Measurements from ENCODE around the gene RHOG. TPM values are rescaled to one million over a fixed set of nuclear protein-coding genes. Genes with fewer than 3 reads are reported as not detected.
"Not testable (repeated sequence)": the region's sequence is repeated elsewhere in the genome, so short reads cannot be mapped to it uniquely, and the experiment has no call there.

The RHOG gene
- total RNA-seq, 1 experiment from 2014 or later = 35.7 TPM

GRCh38 chr11:3796346-3796745 lies 44.4 kb downstream of the RHOG start:
- POLR2A ChIA-PET = interaction anchor here (0.6 to 5.4 kb wide), 11 partner anchors 8 to 298 kb away, joined by 3 to 61 read pairs (median 3); partner anchors contain the start of genes PGAP2, RHOG and STIM1
- TSS peak; percentile 47 for BruUV-seq (replicated peaks)
- CTCF ChIA-PET = interaction anchor here (0.7 to 1.4 kb wide), 4 partner anchors 12 to 249 kb away, joined by 3 to 7 read pairs (median 4); partner anchors contain the start of gene PGAP2
- peak overlapping the region; percentile 86 for H3K4me3 Mint-ChIP-seq (ENCODE audit: unreplicated experiment)
- peaks cover 49% of the 10 kb centered on the region for H3K36me3 Mint-ChIP-seq (ENCODE audit: insufficient read depth, unreplicated experiment)
- H3K9me3 Mint-ChIP-seq (ENCODE audit: unreplicated experiment) = no peaks in the 10 kb centered on the region
- H3K4me1 Mint-ChIP-seq (ENCODE audit: insufficient read depth, unreplicated experiment) = peaks cover 9% of the 10 kb centered on the region
- intact Hi-C loops (cut with micrococcal nuclease) = no loop called here
- no peaks in the 10 kb centered on the region for H3K27me3 Mint-ChIP-seq (ENCODE audit: insufficient read depth, unreplicated experiment)
- DNase-seq (ENCODE audit: unreplicated experiment) = no peak
- H3K27ac Mint-ChIP-seq (ENCODE audit: low read depth, unreplicated experiment) = peak overlapping the region; percentile 93
- no peak for TF ChIP-seq CTCF (IDR thresholded peaks at IDR 0.05; ENCODE audit: unreplicated experiment)

- H3K9me3 Mint-ChIP-seq (ENCODE audit: unreplicated experiment) = no peaks in the 10 kb centered on the region
- peak overlapping the region; percentile 93 for H3K27ac Mint-ChIP-seq (ENCODE audit: low read depth, unreplicated experiment)
- DNase-seq (ENCODE audit: unreplicated experiment) = no peak
- H3K4me1 Mint-ChIP-seq (ENCODE audit: insufficient read depth, unreplicated experiment) = peaks cover 9% of the 10 kb centered on the region
- peak overlapping the region; percentile 86 for H3K4me3 Mint-ChIP-seq (ENCODE audit: unreplicated experiment)
- ChIA-PET POLR2A (interaction anchor here (0.6 to 5.4 kb wide), 10 partner anchors 8 to 85 kb away, joined by 3 to 61 read pairs (median 4); partner anchors contain the start of genes PGAP2, RHOG and STIM1), CTCF (interaction anchor here (1.3 to 1.4 kb wide), 3 partner anchors 13 to 54 kb away, joined by 4 to 7 read pairs (median 4); partner anchors contain the start of gene PGAP2)
- intact Hi-C loops (cut with micrococcal nuclease) = no loop called here
- no TSS peak for BruUV-seq (replicated peaks)
- no peak for TF ChIP-seq CTCF (IDR thresholded peaks at IDR 0.05; ENCODE audit: unreplicated experiment)
- no peaks in the 10 kb centered on the region for H3K27me3 Mint-ChIP-seq (ENCODE audit: insufficient read depth, unreplicated experiment)
- peaks cover 52% of the 10 kb centered on the region for H3K36me3 Mint-ChIP-seq (ENCODE audit: insufficient read depth, unreplicated experiment)
Observed at GRCh38 chr11:3796002-3796311, 44.8 kb downstream of the RHOG start.

GRCh38 chr11:3795131-3796001 lies 45.4 kb downstream of the RHOG start:
- no TSS peak for BruUV-seq (replicated peaks)
- no peak for TF ChIP-seq CTCF (IDR thresholded peaks at IDR 0.05; ENCODE audit: unreplicated experiment)
- POLR2A ChIA-PET = interaction anchor here (0.7 to 5.4 kb wide), 7 partner anchors 12 to 84 kb away, joined by 3 to 61 read pairs (median 6); partner anchors contain the start of genes PGAP2 and RHOG

GRCh38 chr11:3794387-3794786 lies 46.4 kb downstream of the RHOG start:
- BruUV-seq (replicated peaks); H3K4me3 Mint-ChIP-seq (ENCODE audit: unreplicated experiment); H3K4me1 Mint-ChIP-seq (ENCODE audit: insufficient read depth, unreplicated experiment); intact Hi-C loops (cut with micrococcal nuclease); H3K27ac Mint-ChIP-seq (ENCODE audit: low read depth, unreplicated experiment); DNase-seq (ENCODE audit: unreplicated experiment); H3K9me3 Mint-ChIP-seq (ENCODE audit: unreplicated experiment); H3K27me3 Mint-ChIP-seq (ENCODE audit: insufficient read depth, unreplicated experiment): not testable (repeated sequence)
- ChIA-PET CTCF (interaction anchor here (1.4 kb wide), 1 partner anchor 18 kb away, joined by 4 read pairs; no protein-coding TSS in a partner anchor), POLR2A (interaction anchor here (0.6 to 5.4 kb wide), 3 partner anchors 11 to 35 kb away, joined by 3 to 61 read pairs (median 51); partner anchors contain the start of gene PGAP2)
- peaks cover 60% of the 10 kb centered on the region for H3K36me3 Mint-ChIP-seq (ENCODE audit: insufficient read depth, unreplicated experiment)

More at GRCh38 chr11:3795131-3796001, 45.4 kb downstream of the RHOG start:
- Mint-ChIP-seq H3K36me3 (ENCODE audit: insufficient read depth, unreplicated experiment) (peaks cover 58% of the 10 kb centered on the region), H3K27me3 (ENCODE audit: insufficient read depth, unreplicated experiment) (no peaks in the 10 kb centered on the region), H3K9me3 (ENCODE audit: unreplicated experiment) (no peaks in the 10 kb centered on the region), H3K4me3 (ENCODE audit: unreplicated experiment) (peak overlapping the region; percentile 86), H3K27ac (ENCODE audit: low read depth, unreplicated experiment) (peak overlapping the region; percentile 93), H3K4me1 (ENCODE audit: insufficient read depth, unreplicated experiment) (peaks cover 9% of the 10 kb centered on the region)
- DNase-seq (ENCODE audit: unreplicated experiment) = no peak
- CTCF ChIA-PET = interaction anchor here (1.3 to 1.4 kb wide), 4 partner anchors 12 to 54 kb away, joined by 4 to 7 read pairs (median 4); partner anchors contain the start of gene PGAP2
- intact Hi-C loops (cut with micrococcal nuclease) = no loop called here

Data from MCF 10A (cell line).